Mesenteric fat pad (tissue), 1 donor: Measurements from ENCODE around the gene ZNF497. TPM values are rescaled to one million over a fixed set of nuclear protein-coding genes. Genes with fewer than 3 reads are reported as not detected.
"Not testable (repeated sequence)": the region's sequence is repeated elsewhere in the genome, so short reads cannot be mapped to it uniquely, and the experiment has no call there.

Experiments
- DNase-seq: peaks from one replicate; pipeline ENCODE4 v3.0.0-alpha.2; 2020; ENCODE audit warnings: low spot score
- long read RNA-seq: library from polyadenylated mRNA; unstranded; transcript quantifications from one replicate; pipeline ENCODE4 v2.0.0, GENCODE V29; 2020
- total RNA-seq: library from RNA; stranded (reverse); fragmentation: NEBNext Ultra II Directional; extraction: Animal tissue kit (Norgen Biotek cat#: 25700); gene quantifications from one replicate; pipeline ENCODE4 v1.2.1, GENCODE V29; 2021
- donor health status: DM: yes; HTN: yes; CAD: no.

ZNF497 gene
- 0.19 TPM for total RNA-seq
- long read RNA-seq, partial matches to known transcripts: 0 of 4 reads
- long read RNA-seq, other reads (novel, unspliced or antisense): 4 of 4 reads

DNA sequence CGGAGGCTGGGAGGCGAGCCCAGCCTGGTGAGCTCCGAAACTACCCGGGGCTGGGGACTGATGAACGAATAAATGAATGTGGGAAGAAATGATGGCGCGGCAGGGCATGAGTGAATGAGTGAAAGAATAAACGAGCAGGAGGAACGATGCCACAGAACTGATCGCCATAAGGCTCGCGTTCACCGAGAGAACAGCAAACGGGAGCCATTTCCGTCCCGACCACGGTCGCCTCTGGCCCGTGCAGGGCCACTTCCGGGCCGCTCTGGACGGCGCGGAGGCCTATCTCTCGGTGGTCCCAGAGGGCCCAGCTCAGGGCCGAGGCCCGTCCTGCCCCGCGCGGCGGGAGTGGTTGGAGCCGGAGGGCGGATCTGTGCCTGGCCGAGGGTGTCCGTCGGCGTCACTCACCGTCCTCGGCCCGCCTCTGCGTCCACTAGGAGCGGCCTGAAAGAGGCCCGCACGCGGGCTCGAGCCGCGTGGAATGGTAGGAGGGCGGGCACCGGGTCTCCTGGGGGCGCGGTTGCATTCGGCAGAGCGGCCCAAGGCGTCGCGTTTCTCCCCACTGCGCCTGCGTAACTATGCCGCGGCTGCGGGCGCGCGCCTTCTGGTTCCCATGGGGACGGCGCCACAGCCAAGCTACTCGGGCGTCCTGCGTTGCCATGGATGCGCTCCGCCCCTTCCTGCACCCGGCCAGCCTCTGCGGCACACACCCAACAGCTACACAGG lies at the start of gene ZNF497:
Gene ZNF497, minus strand, starts transcription at position 480 of the 723 bp plus-strand sequence. CDS start 5,116 bp downstream, outside the sequence.
- peak; percentile 99 for DNase-seq

DNA sequence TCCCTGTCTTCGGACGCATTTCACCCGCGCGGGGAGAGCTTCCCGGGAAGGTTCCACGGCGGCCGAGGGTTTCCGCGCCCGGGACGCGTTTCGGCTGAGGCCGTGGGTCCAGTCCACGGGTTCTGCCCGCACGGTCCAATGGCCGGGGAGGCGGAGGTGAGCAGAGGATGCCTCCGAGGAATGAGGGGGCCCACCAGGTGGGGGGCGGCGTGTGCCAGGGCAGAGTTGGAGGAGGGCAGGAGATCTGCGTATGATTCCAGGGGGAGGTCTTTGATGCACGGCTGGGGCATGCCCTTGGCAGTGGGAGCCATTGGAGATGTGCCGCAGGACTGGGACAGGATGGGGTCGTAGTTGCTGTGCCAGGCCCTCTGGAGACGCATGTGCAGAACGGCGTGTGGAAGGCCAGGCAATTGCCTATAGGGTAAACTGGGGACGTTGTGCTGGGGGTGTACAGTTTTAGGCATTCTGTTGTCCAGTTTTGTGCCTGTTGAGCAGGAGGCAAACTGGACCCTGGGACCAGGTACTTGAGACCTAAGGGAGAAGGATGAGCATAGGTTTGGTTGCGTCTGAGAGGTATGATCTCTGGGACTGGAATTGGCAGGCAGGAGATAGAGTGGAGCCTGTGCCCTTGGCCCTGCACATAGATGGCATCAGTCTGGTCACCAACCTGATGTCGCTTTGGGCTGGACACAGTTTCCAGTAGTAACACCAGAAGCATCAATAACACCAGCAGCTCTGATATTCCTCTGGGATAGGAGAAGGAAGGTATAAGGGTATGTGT lies 46.6 kb upstream of the ZNF497 start:
- DNase-seq: no peak

DNA sequence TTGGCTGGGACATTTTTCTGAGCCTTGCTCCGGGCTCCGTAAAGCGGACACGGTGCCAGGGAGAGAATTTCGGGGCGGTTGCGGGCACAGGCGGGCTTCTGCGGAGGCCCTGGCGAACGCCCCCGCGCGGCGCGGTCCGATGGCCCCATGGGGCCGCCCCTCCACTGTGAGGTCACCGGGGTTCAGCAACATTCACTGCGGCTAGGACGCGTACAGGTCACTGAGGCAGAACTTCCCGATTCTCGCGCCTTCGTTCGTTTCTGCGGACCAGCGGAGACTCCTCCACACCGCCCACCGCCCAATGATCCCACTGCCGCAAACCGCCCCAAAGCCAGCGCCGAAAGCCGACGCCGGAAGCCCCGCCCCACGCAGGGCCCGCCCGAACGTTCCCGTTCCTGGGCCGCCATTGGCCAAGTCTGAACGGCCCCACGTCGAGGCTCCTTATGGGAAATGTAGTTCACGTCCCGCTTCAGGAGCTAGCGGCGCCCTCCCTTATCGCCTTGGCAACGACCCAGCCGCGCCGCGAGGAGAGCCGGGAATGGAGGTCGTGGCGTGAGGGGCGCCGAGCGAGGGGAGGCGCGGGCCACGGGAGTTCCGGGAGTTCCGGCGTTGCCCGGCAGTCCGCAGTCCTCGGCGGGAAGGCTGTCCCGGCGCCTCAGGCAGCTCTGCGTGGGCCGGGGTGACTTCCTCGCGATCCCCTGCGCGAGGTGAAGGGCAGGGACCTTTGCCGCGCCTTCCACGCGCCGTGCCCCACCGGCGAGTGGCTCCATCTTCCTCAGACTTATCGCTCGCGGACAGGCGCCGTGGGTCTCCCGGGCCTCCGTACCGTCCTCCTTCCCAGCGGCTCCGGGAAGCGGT lies 45.8 kb upstream of the ZNF497 start, which contains the start of gene ZNF584:
Gene ZNF584, plus strand, starts transcription at position 498 of the 858 bp plus-strand sequence. CDS start 499 bp downstream, outside the sequence.
- peak; percentile 98 for DNase-seq

DNA sequence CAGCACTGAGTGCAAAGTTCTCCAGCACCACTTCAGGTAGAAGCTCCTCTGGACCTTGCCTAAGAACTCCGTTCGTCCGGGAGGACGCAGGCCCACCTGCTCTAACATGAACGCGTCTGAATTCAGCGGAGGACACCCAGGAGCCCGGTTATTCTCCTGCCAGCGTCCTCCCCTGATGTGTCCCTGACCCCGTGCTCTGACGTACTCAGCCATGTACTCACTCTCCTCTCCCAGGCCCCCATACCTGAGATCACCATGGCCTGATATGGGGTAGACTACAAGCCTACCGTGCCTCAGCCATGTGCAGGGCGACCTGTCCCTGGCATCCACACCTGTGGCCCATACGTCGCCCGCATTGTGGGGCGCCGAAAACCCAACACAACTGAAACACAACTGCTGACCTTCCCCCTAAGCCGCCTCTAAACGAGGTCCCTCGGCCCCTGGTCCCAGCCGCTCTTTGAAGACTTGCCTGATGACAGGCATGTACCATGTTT lies 45.2 kb upstream of the ZNF497 start:
- no peak for DNase-seq

DNA sequence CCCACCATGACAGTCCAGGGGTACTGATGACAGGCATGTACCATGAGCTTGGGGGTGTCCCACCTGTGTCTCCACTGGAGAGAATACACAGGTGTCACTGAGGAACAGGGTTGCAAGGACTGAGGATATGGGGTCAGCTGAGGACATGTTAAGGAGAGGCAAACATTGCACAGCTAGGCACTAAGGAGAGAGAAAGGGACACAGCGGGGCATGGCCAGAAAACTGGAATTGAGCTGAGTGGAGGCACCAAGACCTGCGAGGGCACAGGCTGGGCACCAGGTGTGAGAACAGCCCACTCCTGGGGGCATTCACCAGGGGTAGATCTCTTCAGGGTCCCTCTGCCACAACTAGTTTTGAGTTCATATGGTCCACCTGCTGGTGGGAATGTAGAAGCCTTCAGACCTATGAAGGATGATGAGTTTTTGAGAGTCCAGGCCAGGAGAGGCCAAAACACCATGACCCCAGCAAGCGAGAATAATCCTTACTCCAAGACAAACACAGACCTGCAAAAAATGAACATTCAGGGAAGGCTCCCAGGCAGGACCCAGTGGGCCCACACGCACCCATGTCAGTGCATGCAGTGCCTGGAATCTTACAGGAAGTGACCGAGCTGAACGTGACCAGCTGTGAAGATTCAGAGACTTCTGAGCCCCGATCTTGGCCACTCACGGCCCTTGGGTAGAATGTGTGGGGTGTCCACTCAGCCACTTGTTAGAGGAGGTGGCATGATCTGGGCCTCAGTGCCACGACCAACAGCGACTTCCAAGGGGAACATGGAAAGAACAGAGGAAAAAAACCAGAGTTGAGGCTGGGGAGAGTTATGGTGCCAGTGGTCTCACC lies 44.5 kb upstream of the ZNF497 start:
- DNase-seq: no peak

DNA sequence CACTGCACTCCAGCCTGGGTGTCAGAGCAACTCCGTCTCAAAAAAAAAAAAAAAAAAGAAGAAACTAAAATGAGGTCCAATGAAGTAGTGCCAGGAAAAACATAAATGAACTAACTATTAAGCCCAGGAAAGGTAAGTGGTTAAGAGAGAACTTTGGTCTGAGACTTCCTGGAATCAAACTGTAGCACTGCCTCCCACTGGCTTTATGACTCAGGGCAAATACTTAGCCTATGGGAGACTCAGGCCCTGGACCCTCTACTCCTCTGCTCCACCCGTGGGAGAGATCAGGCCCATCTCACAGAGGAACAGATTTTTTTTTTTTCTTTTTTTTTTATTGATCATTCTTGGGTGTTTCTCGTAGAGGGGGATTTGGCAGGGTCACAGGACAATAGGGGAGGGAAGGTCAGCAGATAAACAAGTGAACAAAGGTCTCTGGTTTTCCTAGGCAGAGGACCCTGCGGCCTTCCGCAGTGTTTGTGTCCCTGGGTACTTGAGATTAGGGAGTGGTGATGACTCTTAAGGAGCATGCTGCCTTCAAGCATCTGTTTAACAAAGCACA lies 41.4 kb upstream of the ZNF497 start:
- not testable (repeated sequence) for DNase-seq

DNA sequence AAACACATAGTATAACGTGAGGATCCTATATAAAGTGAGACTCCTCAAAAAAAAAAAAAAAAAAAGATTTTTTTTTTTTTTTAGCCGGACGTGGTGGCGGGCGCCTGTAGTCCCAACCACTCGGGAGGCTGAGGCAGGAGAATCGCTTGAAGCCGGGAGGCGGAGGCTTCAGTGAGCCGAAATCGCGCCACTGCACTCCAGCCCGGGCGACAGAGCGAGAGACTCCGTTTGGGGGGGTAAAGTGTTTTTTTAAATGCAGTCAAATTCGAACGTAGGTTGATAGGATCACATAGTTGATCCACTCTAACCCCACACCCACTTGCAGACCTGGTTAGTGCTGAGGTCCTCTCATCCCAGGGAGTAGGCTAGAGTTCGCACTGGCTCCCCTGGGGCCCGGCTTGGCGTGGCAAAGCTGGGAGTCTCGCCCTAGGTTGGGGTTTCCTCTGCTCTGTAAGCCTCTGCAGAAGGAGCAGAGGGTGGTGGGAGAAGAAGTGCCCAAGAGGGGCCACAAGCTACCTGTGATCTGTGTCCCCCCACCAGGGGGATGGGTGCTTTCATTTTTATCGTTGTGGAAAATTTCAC lies 39.4 kb upstream of the ZNF497 start:
- no peak for DNase-seq

DNA sequence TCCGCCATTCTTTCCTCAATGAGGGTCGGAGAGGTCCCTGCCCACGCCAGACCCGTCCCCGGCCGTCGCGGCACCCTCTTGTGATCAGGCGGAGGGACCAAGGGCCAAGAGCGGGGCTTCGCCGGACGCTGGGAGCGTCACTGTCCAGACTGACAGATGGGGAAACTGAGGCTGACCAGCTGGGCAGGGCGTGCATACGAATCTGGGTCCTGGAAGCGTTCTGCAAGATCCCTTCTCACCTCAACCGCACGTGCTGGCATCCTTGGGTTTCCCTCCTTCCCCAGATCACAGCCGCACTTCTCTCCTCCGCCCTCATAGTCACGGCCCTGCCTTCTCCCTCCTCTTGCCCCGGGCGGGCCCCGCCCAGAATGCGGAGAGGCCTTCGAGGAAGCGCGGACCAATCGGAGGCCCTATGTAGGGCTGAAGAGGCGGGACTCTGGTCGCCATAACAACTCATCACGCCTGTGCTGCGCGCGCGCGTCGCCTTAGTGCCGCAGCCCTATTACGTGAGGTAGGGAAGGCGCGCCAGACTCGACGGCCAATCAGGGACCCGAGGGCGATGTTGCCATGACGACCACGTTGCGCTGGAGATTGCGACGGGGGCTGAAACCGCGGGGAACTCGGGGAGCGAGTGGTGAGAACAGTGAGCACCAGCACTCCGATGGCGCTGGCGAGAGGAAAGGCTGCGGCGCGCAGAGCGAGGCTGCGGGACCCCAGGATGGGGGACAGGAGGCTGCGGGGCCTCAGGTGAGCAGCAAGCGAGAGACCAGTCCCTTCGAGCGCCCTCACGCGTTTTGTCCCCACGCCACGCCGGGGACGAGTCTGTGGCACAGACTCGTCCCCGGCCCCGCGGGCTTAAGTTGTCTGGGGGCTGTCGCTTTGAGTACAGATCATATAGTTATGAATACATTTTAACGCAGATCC lies 38.6 kb upstream of the ZNF497 start:
- DNase-seq: peak; percentile 100

DNA sequence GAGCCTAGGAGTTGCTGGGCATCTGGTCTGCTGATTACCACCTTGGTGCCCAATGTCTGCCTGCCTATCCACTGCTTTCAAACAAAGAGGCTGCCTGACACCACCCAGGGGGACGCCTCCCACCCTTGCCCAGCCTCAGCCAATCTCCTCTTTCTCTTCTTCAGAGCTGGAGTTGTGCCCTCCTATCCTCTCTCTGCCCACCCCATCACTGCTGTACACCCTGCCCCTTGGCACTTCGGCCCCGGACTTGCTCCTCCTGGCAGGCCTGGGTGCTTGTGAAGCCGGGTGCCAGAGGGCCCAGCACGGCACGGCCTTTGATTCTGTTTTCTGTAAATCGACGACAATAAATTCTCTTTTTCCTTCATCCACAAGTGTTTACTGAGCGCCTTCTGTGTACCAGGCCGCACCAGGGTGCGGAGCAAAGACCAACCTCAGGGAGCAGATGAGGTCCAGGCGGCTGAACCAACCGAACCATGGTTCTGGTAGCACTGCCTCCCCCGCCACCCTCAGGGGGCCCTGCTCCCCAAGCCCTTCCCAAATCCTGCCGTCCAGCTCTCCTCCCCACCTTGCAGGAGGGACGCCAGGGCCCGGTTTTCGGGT lies 37.9 kb upstream of the ZNF497 start:
- DNase-seq: no peak

DNA sequence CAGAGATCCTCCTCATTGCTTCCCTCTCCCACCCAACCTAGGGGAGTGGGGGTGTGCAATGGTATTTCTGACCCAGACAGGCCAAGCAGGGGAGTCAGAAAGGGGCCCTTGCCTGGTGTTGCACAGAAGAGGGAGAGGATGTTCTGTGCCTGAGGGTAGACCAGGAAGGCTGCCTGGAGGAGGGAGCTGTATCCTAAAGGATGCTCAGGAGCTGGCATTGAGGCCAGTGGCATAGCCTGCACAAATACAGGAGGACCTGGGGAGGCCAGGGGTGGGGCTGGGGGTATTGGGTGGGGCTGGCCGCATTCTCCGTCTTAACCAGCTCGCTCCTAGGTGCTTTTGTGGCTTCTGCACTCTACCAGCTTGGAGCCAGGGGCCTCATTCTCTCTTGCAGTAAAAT lies 37.4 kb upstream of the ZNF497 start:
- DNase-seq: no peak

DNA sequence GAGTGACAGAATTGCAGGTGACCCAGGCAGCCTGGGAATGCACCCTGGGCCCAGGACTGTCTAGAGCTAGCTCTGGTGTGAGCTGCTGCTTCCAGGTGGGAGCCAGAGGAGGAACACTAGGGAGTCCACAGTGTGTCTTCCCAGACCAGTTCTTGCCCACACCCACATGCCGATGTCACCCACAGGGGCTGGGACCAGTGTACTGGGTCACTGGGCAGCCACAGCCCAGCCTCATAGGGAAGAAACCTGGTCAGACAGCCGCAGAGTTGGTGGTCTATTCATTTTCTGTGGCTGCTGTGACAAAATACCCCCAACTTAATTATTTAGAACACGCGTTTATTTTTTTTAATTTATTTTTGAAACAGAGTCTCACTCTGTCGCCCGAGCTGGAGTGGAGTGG lies 36.0 kb upstream of the ZNF497 start:
- no peak for DNase-seq

DNA sequence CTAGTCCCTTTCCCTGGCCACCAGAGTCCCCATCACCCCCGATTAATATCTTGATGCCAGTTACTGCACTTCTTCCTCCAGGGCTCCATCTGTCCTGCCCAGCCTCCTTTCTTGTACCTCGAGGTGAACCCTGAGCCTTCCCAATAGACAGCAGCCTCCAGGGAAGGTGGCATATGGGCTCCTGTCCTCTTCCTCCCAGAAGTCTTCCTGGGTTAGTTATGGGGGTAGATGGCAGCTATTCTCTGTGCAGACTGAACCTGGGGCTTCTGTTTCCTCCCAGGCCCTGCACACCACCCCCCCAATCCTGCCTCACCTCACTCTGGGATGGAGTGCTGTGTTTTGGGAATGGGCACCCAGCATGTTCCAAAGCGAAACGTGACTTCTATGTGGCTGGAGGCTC lies 35.5 kb upstream of the ZNF497 start:
- no peak for DNase-seq

DNA sequence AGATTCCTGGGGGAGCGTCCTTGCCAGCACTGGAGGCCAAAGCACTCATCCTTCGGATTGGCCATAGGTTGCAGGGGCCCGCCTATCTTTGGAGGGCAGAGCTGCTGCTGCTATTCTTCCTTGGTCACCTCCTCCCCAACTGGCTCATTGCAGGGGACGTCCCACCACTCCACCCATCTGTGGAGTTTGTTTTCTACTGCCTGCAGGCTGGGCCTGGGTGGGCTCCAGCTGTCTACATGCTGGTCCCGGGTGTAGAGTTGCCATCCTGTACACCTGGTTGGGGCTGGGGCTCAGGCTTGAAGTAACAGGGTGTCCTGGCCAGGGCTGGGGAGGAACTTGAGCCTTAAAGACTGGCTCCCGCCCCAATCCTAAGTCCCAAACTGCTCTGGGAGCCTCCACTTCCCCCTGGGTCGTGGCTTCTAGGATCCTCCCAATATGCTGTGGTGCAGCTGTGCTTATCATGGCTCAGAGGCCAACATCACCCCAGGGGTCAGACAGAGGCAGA lies 35.0 kb upstream of the ZNF497 start:
- DNase-seq: no peak

DNA sequence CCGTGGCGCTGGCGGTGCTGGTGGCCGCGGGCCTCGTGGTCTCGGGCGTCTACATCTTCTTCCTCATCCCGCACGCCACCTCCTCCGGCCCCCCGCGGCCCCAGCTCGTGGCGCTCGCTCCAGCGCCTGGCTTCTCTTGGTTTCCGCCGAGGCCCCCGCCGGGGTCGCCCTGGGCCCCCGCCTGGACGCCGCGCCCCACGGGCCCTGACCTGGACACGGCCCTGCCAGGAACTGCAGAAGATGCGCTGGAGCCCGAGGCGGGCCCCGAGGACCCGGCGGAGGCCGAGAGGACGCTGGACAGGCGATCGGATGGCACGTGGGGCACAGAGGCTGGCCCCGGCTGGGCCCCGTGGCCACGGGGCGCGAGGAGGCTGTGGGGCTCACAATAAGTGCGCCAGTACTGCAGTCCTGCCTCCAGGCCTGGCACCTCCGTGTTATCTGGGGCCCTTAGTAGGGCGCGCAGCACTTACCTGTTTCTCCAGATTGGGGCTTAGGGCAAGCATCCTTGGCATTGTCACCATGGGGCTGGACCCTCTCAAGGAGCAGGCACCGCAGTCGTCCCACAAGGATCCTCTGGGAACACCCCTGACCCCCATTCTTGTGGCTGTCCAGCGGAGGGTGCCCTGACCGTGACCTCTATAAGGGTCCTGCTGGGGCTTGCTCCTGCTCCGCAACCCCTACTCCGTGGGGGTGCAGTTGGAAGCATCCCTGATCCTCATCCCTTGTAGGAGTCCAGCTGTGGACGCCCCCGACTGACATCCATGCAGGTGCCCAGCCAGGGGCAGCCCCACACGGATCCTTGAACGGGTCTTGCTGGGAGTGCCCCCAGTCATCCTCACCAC lies 34.4 kb upstream of the ZNF497 start:
- no peak for DNase-seq

DNA sequence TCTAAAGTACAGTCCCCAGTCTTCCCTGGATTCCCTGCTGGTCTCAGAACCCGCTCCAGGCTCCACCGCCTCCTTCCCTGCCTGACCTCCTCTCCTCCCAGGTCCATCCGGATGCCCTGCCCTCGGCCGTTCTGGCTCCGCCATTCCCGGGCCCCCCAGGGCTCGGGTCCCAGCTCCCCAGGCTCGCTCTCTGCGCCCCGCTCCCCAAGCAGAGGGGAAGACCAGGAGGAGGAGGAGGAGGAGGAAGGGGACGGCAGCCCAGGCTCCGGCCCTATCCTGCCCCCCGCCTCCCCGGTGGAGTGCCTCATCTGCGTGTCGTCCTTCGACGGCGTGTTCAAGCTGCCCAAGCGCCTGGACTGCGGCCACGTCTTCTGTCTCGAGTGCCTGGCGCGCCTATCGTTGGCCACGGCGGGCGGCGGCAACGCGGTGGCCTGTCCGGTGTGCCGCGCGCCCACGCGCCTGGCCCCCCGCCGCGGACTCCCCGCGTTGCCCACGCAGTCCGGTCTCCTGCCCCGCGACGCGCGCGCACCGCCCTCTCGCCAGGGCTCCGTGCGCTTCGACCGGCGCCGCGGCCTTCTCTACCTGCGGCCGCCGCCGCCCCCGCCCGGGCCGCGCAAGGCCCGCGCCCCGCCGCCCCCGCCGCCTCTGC lies 33.6 kb upstream of the ZNF497 start:
- DNase-seq: no peak

DNA sequence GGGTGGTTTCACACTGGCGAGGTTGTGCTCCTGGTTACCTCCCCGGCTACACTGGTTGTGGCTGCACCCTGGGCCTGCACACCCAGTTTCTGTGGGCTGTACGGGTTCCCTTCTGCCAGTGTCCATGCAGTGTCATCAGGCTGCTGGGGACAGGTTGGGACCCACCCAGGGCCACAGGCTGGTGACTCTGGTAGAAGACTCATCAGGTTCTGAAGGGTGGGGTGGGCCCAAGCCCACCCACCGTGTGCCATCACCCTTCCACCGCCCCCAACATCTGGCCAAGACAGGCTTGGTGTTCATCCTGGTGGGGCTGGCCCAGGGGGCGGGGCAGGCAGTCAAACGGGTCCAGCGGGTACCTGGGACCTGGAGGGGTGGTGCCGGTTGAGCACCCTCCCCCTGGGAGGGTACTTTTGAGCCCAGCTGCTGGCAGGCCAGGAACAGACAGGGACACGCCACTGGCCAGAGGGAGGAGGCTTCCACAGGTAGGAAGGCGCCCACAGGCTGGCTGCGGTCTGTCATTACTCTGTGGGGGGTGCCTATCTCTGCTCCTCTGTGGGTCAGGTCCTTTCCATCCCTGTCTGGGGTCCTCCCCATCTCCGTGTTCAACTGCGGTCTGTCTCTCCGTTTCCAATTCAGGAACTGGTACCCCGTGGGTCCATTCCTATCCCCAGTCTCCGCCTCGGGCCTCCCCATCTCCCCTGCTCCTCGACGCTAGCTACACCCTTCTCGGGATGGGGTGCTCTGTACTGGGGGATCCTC lies 32.8 kb upstream of the ZNF497 start, which contains the start of gene RNF225:
Gene RNF225, plus strand, starts transcription at position 437 of the 759 bp plus-strand sequence. CDS start 434 bp downstream, outside the sequence.
- DNase-seq: no peak
